ENCODE data around the gene TADA1.
A peak's percentile ranks its signal among the peaks of the same experiment; 100 is the strongest.

The TADA1 gene

DNA sequence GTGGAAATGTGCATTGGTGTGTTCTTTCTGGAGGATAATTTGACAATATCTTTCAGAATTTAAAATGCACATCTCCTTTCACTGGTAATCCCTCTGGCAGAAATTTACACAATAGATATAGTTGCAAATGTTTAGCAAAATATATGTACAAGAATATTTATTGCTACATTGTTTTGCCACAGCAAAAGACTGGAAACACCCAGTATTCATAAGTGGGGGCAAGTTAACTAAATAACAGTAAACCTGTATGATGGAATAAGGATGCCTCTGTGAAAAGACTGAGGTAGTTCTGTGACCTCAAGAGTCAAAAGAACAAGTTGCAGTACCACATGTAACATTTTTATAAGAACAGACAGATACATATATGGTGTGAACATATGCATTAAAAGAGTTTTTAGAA lies 13.7 kb upstream of the TADA1 start:
- H3K4me2 ChIP-seq (ENCODE audit: low read depth, low read length), result peak overlapping the region; percentile 23; the same call in 1 of the 2 replicates
- no peaks in the 10 kb centered on the region for H3K9me3 ChIP-seq (replicated peaks; ENCODE audit: insufficient read depth, low read length)
- no peak for DNase-seq
- H2AFZ ChIP-seq (ENCODE audit: low read length), result peak overlapping the region; percentile 22; the same call in 1 of the 2 replicates
- no peak for TF ChIP-seq EZH2phosphoT487 (IDR thresholded peaks at IDR 0.05; ENCODE audit: low read length)
- no peak for TF ChIP-seq CTCF (IDR thresholded peaks at IDR 0.05; ENCODE audit: low read length)
- no peak for TF ChIP-seq EZH2 (optimal IDR thresholded peaks at IDR 0.05; ENCODE audit: low read depth, low read length)
- H3K9ac ChIP-seq (ENCODE audit: low read length), result no peak overlapping the region
- no peak overlapping the region for H3K27ac ChIP-seq (ENCODE audit: low read length)
- H3K4me3 ChIP-seq (ENCODE audit: low read length), result no peak overlapping the region
- no peaks in the 10 kb centered on the region for H4K20me1 ChIP-seq (ENCODE audit: insufficient read depth, low read length)
- H3K36me3 ChIP-seq (replicated peaks; ENCODE audit: insufficient read depth, low read length), result no peaks in the 10 kb centered on the region
- peaks cover 6% of the 10 kb centered on the region for H3K4me1 ChIP-seq (ENCODE audit: low read length)
- no peaks in the 10 kb centered on the region for H3F3A ChIP-seq (ENCODE audit: insufficient read depth, low read length)
- no peaks in the 10 kb centered on the region for H3K79me2 ChIP-seq (ENCODE audit: low read length)
- H3K9me2 ChIP-seq (replicated peaks; ENCODE audit: insufficient read depth, low read length), result no peaks in the 10 kb centered on the region
- no peaks in the 10 kb centered on the region for H3K27me3 ChIP-seq (replicated peaks; ENCODE audit: insufficient read depth, low read length)

DNA sequence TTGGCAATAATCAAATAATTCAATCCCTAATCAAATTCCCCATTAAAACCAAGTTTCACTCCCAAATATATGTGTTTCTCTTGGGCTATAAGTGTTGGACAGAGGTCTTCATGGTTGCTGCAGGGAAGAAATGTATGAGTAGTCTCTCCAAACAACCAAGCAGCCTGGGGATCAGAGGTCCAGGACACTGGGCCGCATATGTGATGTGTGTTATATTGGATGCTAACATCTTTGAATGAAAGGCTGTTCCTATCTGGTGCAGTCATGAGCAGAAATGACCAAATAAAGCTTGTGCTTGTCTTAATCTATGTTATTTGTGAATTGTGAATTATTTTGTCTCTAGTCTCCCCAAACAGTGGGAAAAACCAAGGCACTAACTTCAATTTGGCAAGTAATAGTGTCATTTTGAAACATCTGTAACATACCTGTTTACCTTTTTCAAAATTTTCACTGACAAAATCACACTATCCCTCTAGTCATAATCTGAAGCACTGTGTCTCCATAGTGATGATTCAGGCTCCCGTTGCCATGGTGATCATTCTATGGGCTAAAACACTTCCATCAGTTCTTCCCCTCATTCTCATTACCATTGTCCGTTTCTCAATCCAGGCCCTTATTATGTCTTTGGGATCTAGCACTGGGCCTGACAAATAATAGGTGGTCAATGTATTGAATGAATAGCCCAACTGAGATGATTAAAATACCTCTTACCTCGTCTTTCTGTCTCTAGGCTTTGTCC lies 12.5 kb upstream of the TADA1 start:
- Histone ChIP-seq H4K20me1 (ENCODE audit: insufficient read depth, low read length) (no peaks in the 10 kb centered on the region), H3K36me3 (replicated peaks; ENCODE audit: insufficient read depth, low read length) (no peaks in the 10 kb centered on the region), H3K4me3 (ENCODE audit: low read length) (no peak overlapping the region), H3K4me1 (ENCODE audit: low read length) (peaks cover 9% of the 10 kb centered on the region), H3K9ac (ENCODE audit: low read length) (no peak overlapping the region), H3K9me2 (replicated peaks; ENCODE audit: insufficient read depth, low read length) (no peaks in the 10 kb centered on the region), H3K27ac (ENCODE audit: low read length) (no peak overlapping the region), H3K27me3 (replicated peaks; ENCODE audit: insufficient read depth, low read length) (no peaks in the 10 kb centered on the region), H3K9me3 (replicated peaks; ENCODE audit: insufficient read depth, low read length) (no peaks in the 10 kb centered on the region), H3F3A (ENCODE audit: insufficient read depth, low read length) (no peaks in the 10 kb centered on the region), H3K79me2 (ENCODE audit: low read length) (no peaks in the 10 kb centered on the region), H2AFZ (ENCODE audit: low read length) (no peak overlapping the region), H3K4me2 (ENCODE audit: low read depth, low read length) (no peak overlapping the region)
- DNase-seq, result no peak
- TF ChIP-seq EZH2phosphoT487 (IDR thresholded peaks at IDR 0.05; ENCODE audit: low read length) (no peak), EZH2 (optimal IDR thresholded peaks at IDR 0.05; ENCODE audit: low read depth, low read length) (no peak), CTCF (IDR thresholded peaks at IDR 0.05; ENCODE audit: low read length) (no peak)

DNA sequence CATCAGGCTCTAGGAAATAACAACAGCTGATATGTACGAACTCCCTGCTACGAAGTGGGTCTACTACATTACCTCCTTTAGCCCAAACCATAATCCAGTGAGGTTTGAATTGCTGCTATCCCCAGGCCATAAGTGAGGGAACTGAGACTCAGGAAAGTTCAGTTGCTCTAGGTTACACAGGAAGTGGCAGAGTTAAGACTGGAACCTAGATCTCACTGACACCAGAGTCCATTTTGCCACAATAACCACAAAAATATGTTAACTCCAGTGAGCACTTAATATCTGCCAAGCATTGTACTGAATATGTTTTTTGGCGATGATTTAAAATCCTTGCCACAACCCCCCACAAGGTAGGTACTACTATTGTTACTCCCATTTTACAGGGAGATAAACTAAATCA lies 8.9 kb upstream of the TADA1 start:
- no peak overlapping the region for H3K4me3 ChIP-seq (ENCODE audit: low read length)
- no peak overlapping the region for H3K4me2 ChIP-seq (ENCODE audit: low read depth, low read length)
- no peak for TF ChIP-seq EZH2phosphoT487 (IDR thresholded peaks at IDR 0.05; ENCODE audit: low read length)

GRCh38 chr1:166884040-166884642 lies 8.1 kb upstream of the TADA1 start:
- Histone ChIP-seq H3K9ac (ENCODE audit: low read length) (no peak overlapping the region), H3K79me2 (ENCODE audit: low read length) (no peaks in the 10 kb centered on the region), H3K4me3 (ENCODE audit: low read length) (no peak overlapping the region), H3K36me3 (replicated peaks; ENCODE audit: insufficient read depth, low read length) (no peaks in the 10 kb centered on the region), H3F3A (ENCODE audit: insufficient read depth, low read length) (no peaks in the 10 kb centered on the region), H3K9me3 (replicated peaks; ENCODE audit: insufficient read depth, low read length) (no peaks in the 10 kb centered on the region), H3K4me1 (ENCODE audit: low read length) (peaks cover 9% of the 10 kb centered on the region), H4K20me1 (ENCODE audit: insufficient read depth, low read length) (no peaks in the 10 kb centered on the region), H3K4me2 (ENCODE audit: low read depth, low read length) (no peak overlapping the region), H2AFZ (ENCODE audit: low read length) (no peak overlapping the region), H3K27me3 (replicated peaks; ENCODE audit: insufficient read depth, low read length) (no peaks in the 10 kb centered on the region), H3K9me2 (replicated peaks; ENCODE audit: insufficient read depth, low read length) (no peaks in the 10 kb centered on the region), H3K27ac (ENCODE audit: low read length) (no peak overlapping the region)
- DNase-seq, result no peak
- TF ChIP-seq EZH2 (optimal IDR thresholded peaks at IDR 0.05; ENCODE audit: low read depth, low read length) (no peak), EZH2phosphoT487 (IDR thresholded peaks at IDR 0.05; ENCODE audit: low read length) (no peak), CTCF (IDR thresholded peaks at IDR 0.05; ENCODE audit: low read length) (peak; percentile 32)

More for the DNA sequence above, 8.9 kb upstream of the TADA1 start:
- Histone ChIP-seq H3K27ac (ENCODE audit: low read length) (no peak overlapping the region), H3K9ac (ENCODE audit: low read length) (no peak overlapping the region), H2AFZ (ENCODE audit: low read length) (peak overlapping the region; percentile 0; the same call in 1 of the 2 replicates), H3K79me2 (ENCODE audit: low read length) (no peaks in the 10 kb centered on the region), H3F3A (ENCODE audit: insufficient read depth, low read length) (no peaks in the 10 kb centered on the region), H3K9me3 (replicated peaks; ENCODE audit: insufficient read depth, low read length) (no peaks in the 10 kb centered on the region), H4K20me1 (ENCODE audit: insufficient read depth, low read length) (no peaks in the 10 kb centered on the region), H3K4me1 (ENCODE audit: low read length) (peaks cover 9% of the 10 kb centered on the region), H3K9me2 (replicated peaks; ENCODE audit: insufficient read depth, low read length) (no peaks in the 10 kb centered on the region), H3K36me3 (replicated peaks; ENCODE audit: insufficient read depth, low read length) (no peaks in the 10 kb centered on the region), H3K27me3 (replicated peaks; ENCODE audit: insufficient read depth, low read length) (no peaks in the 10 kb centered on the region)
- peak; percentile 46 for DNase-seq

Measured in MM.1S (cell line).